CMK (cell line): ENCODE data around the gene PRR18.

Source experiments
- DNase-seq: peaks from one replicate; pipeline ENCODE4 v3.0.0-alpha.2; 2010; ENCODE audit warnings: low read depth

PRR18 gene

DNA sequence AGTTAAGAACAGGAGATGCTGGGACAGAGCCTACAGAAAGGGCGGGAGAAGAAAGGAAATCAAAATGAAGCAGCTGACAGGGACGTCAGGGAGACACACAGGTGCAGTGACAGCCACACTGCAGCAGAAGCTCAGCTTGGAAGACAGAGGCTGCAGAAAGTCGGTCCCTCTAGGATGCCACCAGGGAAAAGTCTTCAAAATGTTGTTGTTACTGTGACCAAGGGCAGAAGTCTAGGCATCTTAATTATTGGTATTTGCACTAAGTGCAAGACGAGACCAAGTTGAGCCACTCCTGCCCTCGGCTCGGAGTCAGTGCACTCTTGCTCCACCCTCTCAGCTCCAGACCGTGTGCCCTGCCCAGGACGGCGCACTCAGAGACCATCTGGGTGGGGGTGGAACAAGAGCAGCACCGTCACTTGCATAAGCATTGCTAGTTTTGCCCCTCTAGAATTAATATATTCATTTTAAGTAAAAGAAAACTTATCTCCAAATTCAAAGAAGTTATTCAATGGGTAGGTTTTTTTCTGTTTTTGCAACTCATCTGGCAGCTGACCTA, 2.6 kb downstream of the PRR18 start:
- DNase-seq = no peak

DNA sequence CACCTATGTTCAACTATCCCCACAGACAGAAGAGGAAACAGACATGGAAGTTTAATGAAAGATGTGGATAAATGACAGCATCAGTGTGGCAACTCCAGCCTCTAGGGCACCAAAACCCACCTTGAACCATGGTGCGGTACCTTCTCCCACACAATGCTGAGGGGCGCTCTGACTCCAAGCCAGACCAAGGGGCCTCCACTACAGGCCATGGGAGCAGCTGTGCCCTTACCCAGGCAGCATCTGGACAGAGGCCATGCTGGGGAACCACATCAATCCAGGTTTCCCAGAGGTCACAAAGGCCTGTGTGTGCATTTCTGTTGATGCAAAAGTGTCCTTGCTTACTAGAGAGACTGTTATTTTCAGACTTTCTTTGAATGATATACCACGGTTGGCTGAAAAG, 4.1 kb downstream of the PRR18 start:
- DNase-seq = no peak

DNA sequence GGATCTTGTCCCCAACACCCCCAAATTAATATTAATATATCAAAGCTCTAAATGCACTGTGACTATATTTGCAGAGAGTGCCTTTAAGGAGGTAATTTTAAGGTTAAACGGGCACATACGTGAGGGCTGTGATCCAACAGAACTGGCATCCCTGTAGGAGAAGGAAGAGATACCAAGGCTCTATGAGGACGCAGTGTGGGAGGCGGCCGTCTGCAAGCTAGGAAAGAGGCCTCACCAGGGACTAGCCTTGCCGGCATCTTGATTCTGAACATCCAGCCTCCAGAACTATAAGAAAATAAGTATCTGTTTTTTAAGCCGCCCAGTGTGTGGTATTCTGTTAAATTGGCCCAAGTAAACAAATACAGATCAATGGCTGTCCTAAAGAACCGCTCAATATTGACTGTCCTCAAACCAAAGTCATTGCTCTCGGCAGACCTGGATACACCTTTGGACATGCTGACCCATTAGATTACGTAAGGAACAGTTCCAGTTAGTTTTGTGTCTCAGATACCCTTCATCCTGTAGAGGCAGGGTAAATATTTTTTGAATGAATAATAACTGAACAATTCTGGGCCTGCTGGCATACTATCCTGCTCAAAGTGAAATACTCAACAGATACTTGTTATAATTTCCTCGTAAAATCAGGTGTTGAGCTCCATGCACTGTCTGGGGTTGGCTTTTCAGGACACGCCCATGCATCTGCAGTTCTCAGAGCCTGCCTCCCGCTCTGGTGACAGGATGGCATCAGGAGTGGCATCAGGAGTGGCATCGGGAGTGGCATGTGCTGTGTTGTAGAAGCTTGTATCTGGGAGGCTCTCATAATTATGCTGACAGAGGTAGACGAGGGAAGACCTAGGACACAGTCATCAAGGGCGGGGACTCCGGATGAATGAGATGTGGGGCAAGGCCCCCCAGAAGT, 6.3 kb downstream of the PRR18 start:
- DNase-seq = no peak

DNA sequence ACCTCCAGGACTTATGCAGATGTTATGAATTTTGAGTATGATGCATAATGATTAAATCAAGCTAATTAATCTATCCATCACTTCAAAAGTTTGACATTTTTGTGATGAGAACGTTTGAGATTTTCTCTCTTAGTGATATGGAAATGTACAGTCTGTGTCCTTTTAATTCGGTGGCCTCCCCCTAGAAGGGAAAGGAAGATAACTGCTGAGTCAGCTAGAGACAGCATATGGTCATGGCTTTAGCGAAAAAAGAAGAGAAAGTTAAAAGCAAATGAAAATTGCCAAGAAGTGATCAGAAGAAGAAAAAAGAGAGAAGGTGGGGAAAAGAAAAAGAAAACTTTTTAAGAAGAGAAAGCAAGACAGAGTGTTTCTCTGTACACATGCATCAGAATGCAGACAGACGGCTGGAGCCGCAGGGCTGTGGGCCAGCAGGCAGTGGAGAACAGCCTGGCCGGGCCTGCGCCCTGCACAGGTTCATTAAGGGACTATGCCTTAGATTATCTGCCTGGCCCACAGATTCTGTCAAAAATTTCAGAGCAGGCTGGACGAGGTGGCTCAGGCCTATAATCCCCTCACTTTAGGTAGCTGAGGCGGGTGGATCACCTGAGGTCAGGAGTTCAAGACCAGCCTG, 7.7 kb downstream of the PRR18 start:
- DNase-seq = no peak

DNA sequence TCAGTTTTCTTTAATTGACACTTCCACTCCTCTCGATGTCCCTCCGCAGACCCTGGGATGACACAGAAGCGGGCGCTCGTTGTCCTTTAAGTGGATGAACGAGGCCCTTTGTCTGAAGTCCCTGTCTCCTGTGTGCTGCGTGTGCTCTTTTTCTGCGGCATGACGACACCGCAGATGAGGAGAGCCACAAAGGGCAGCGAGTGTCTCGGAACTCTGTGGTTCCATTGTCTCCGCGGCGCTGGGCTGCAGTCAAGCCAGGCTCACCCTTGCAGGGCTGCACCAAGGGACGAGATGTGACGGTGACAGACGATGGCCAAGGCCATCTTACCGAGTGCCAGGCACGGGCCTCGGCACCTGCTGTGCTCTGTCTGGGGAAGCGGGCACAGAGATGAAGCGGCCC, 10.6 kb downstream of the PRR18 start:
- DNase-seq = no peak

DNA sequence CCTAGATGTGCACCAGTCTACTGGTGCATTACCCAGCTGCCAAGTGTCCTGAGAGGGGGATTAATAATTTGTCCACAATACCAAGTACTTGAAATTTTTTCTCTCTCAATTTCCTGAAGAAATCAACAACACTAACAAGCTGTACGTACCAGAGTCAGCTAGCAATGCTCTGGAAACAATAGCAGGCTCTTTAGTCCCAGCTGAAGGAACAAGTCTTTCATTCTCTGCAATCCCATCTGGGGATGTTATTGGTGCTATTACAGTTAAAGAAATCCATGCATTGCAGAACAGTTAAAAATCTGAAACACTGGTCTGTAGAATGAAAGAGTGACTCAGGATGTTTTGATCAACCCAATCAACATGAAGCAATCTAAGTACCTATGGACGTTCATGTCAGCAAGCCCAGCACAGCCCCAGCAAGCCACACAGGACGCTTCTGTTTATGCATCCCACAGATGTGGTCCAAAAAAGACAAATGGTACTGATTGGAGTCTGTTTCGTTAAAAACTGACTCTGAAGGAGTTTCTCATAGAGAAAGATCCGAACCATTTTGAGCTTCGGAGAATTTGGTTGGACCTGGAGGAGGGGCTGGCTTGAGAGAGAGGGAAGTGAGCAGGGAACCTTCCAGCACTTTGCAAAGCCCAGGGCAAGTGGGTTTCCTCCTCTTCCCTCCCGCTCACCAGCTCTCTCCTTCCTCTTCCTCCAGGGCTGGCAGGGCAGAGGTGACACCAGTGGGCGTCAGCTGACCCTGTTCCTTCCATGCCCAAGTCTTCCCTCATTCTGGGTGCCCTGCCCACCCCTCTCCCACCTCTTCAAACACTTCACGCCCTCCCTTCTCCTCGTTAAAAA, 11.9 kb downstream of the PRR18 start:
- no peak for DNase-seq

DNA sequence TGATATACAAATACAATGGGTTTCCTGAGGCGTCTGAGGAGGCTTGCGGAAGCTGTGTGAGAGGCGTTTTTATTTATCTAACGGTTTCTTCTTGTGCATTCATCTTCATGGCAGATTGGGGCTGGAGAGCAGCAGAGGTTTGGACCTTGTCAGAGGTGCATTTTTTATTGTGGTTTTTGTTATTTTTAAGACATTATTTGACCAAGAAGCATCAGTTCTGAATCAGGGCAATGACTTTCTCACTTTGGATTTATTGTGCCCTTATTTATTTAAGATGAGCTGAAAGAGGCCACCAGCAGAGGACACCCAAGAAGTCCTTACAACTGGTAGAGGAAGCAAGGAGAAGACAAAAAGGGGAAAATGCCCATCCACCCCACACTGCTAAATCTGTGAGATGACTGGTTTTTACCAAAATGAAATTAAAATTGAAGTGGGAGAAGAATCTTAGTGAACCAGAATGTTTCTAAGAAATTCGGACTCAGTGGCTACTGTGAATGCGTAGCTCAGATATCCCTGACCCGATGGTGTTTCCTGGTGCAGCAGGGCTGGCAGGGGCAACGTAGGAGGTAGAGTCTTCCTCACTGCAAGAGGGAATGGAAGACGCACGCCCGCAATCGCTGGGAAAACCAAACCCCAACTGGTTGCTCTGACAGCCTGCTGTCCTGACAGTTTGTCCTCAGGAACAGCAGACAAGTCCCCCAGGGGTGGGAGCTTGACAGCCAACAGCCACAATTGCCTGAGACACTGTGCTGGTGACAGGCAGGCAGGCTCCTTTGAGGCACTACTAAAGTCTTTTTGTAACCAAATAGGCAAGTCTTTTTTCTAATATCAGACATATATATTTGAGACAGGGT, 14.2 kb downstream of the PRR18 start:
- no peak for DNase-seq

DNA sequence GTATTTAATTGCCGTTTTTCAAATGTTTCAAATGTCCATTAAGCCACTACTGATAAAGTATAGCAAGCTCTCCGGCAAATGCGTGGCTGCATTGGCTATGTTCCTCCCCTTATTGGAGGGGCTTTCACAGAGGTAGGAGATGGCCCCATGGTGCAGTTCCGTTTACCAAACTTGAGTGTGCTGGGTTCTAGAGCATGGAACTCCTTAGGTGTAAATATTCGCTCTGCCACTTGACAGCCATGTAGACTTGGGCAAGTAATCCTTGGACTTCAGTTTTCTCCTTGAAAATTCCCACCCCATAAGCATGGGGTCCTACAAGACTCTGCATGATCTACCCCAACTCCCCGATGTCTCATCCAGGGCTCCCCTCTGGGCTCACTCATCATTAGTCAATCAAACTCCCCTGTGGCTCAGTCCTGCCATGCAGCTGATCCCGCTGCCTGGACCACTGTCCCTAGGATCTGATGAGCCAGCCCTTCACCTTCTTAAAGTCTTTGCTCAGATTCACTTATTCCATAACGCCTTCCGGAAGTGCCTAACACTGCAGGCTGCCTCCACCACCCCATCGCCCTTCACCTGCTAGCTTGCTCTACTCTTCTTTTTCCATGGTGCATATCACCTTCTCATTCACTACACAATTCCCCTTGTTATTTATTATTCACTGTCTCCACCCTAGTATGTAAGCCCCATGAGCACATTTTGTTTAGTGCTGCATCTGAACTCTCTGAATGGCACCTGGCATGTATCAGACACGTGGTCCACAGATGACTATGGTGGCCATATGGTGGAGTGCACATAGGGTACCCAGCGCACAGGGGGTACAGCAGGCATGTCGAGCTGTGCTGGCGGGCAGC, 18.8 kb downstream of the PRR18 start:
- no peak for DNase-seq

DNA sequence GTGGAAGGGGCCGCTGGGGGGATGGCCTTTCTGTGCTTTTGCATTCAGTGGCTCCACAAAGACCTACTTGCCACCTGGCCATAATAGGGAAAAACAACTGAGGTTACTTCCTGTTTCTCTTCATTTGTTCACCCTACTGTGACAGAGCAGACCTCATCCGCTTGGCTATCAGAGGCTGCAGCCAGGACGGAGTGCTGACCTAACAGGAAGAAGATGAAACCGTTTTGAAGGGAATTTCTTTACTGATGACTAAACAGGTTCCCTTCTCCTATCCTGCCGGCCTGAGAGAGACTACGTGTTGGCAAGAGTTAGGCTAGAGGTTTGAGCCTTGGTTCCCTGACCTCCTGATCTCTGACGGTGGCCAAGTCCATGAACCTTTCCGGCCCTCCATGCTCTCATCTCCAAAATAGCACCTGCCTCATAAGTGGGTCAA, 21.3 kb downstream of the PRR18 start:
- DNase-seq = no peak

DNA sequence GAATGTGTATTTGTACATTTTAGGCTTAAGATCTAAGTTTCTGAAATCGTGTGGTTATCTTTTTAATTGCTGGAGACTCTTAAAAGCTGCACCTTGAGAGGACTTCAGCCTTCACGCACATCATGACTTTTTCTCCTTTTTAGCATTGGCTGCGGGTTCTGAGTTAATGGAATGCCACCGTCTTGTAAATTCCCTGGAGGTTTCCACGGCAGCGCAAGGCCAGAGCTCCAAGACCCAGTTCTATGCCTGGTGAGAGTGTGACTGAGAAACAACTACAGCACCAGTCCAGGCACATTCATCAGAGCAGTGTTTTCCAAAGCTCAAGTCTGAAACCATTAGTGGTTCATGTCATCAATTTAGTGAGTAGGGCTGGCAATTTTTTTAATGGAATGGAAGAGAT, 23.0 kb downstream of the PRR18 start:
- DNase-seq = no peak

DNA sequence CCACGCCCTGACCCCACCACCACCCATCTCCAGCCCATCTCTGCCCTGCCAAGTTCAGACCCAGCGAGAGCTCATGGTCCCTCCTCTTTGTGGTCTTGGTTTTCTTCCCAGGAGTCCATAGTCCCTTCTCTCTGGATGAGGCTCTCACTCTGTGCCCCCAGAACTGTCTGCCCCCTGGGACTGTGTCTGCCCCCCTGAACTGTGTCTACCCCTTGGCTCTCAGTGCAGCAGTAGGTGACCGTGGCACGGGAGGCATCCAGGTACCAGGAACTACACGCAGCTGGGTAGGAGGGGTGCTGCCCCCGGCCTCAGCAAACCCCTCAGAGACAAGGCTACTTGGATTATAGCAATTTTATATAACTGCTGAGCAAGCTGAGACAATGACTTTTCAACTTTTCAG, 23.6 kb downstream of the PRR18 start:
- no peak for DNase-seq

DNA sequence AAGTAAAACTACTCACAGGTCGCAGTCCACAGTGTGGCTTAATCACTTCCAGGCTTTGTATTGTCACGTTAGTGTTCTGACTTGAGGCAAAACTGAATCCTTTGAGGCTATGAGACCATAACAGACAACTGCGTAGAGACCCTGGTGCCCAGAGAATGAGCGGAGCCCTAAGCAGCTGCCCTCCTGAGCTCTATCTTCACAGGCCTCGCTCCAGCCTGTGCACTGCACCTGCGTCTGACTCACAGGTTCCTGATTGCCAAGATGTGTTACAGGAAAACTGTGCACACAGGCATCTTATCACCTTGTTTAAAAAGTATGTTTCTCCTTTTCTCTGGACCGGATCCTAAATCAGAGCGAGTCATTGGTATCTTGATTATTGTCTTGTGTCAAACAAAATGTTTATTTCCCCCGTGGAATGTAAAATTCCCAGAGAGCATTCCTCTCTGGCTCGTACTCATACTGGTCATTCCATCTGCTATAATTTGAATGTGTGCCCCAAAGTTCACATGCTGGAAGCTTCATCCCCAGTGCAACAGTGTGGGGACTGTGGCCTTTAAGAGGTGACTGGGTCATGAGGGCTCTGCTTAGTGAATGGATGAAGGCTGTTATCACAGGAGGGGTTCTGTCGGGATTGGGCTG, 25.7 kb downstream of the PRR18 start:
- DNase-seq = no peak

DNA sequence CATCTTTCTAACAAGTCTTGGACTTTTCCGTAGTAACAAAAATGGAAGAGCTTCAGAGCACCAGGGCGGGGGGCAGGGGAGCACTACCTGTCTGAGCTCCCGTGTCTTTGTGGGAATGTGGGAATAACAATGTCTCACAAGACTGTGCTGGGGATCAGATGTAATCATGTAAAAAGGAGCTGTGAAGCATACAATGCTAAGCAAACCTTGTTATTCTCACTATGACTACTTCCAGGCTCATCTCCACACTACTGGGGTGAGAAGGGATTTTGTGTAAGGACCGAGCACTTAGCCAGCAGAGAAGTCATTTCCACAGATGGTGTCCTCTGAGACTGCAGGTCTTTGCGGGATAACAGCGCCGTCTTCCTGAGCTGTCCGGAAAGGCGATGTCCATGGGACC, 27.1 kb downstream of the PRR18 start:
- no peak for DNase-seq

DNA sequence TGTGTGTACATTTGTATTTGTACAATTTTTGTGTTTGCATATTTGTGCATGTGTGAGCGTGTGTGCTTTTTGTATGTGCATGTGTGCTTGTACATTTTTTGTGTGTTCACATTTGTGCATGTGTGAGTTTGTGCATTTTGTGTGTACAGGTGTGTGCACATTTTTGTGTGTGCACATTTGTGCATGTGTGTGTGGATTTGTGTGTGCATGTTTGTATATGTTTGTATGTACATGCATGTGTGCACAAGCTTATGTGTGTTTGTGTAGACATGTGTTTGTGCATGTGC, 28.9 kb downstream of the PRR18 start:
- DNase-seq = no peak

DNA sequence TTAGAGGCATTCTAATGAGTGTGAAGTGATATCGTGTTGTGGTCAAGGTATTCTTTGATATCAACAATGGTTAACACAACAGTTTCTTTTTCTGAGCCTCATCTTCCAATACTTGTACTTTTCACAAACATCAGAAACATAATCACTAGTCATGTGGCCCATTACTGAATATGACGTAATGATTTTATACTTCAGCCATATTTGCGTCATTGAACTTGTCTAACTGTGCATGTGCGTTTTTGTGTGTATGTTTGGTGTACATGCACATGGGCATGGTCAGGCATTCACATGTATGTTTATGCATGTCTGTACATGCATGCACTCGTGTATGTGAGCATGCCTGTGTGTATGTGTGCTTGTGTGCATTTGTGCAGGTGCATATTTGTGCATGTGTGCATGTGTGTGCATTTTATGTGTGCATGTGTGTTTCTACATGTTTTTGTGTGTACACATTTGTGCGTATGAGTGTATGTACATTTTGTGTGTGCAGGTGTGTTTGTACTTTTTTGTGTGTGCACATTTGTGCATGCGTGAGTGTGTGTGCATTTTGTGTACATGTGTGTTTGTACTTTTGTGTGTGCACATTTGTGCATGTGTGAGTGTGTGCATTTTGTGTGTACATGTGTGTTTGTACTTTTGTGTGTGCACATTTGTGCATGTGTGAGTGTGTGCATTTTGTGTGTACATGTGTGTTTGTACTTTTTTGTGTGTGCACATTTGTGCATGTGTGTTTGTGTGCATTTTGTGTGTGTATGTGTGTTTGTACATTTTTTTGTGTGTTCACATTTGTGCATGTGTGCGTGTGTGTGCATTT, 29.4 kb downstream of the PRR18 start:
- DNase-seq = no peak

DNA sequence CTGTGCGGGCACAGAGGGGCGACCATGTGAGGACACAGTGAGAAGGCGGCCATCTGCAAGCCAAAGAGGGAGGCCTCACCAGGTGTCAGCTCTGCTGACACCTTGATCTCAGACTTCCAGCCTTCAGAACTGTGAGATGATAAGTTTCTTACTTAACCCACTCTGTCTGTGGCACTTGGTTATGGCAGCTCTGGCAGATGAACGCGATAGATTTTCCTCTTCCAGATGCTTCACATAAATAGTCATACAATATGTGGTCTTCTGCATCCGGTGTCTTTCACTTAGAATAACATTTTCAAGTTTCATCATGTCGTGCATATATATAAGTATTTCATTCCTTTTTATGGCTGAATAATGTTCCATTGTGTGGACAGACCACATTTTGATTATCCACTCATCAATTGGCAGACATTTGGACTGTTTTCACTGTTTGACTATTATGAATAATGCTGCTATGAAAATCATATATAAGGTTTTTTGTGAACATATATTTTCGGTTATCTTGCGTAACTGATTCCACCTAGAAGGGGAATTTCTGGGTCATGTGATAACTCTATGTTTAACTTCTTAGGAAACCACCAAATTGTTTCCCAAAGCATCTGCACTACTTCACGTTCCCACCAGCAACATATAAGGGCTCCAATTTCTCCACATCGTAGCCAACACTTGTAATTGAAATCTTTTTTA, 30.2 kb downstream of the PRR18 start:
- DNase-seq = no peak

DNA sequence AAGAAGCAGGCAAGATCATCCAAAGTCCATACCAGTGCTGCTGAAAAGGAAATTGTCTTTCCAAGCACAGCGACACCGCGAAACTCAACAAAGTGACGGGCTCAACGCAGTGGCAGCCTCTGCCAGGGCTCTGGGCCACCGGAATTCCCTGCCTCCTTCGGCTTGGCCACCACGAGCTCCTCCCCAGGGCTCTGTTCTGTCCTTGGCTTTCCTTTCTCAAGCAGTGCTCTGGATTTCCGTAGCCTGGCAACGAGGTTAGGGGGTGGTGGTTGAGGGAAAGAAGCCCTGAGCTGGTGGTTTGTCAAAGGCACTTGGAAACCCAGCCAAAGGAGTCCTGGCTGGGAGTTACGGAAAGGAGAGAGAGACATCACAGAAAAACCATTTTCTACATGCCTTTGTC, 31.2 kb downstream of the PRR18 start:
- no peak for DNase-seq

DNA sequence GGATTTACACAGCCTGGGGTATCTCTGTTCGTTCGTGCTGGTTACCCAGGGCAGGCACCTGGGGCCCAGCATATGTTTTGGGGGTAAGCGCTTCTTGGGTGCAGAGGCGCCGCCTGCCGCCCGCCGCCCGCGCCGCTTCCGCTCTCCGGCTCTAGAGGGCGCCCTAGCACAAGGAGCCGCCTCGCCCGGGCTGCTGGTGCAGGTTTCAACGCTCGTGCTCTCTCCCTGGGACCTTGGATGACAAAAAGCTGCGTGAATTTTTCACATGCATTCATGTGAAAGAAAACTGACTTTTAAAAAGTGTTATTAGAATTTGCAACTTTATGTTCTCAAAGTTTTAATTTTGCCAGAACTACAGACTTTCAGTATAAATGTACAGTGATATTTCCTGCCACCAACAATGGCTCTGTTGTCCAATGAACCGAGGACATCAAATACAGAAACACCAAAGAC, 32.5 kb downstream of the PRR18 start:
- DNase-seq = peak; percentile 31
